Sigmoid colon (tissue), 7 donors: ENCODE measurements around the gene MAGEB4. TPM values are rescaled to one million over a fixed set of nuclear protein-coding genes. Genes with fewer than 3 reads are reported as not detected.

Source experiments
- DNase-seq: peaks from one replicate; pipeline ENCODE4 v3.0.0-alpha.2; 2019
- H3K27ac ChIP-seq, 4 donors: fragments of 200-600 bp; sonication (generic); one replicate each; pipeline ENCODE4 v1.5.1; 2016 to 2019; ENCODE audit warnings: mild to moderate bottlenecking in 1 of 4
- H3K27me3 ChIP-seq, 3 donors: fragments of 200-600 bp; sonication (generic); one replicate each; pipeline ENCODE4 v1.5.1; 2019; ENCODE audit warnings: mild to moderate bottlenecking in 1 of 3
- H3K36me3 ChIP-seq, 4 donors: fragments of 200-600 bp; sonication (generic); one replicate each; pipeline ENCODE4 v1.5.1; 2016 to 2019
- H3K4me1 ChIP-seq, 4 donors: fragments of 200-600 bp; sonication (generic); one replicate each; pipeline ENCODE4 v1.5.1; 2017 to 2019
- H3K4me3 ChIP-seq, 4 donors: fragments of 200-600 bp; sonication (generic); one replicate each; pipeline ENCODE4 v1.5.1; 2017 to 2019; ENCODE audit warnings: mild to moderate bottlenecking in 2 of 4, moderate library complexity in 1 of 4
- H3K9me3 ChIP-seq, 4 donors: fragments of 200-600 bp in 3 of 4; sonication (generic) in 3 of 4; one replicate each; pipeline versions ENCODE4 v1.5.1 to v1.6.1; 2013 to 2019
- CTCF ChIP-seq, 4 experiments: fragments of 450-650 bp in 3 of 4; fragments of 200-600 bp in 1 of 4; IDR thresholded peaks; one replicate each; pipeline ENCODE4 v1.5.1; 2016 to 2019; ENCODE audit warnings: antibody characterized with exemption in 4 of 4, mild to moderate bottlenecking in 3 of 4, moderate library complexity in 2 of 4
- EP300 ChIP-seq, 4 donors: sonication (generic); formaldehyde crosslinking; IDR thresholded peaks; one replicate each; pipeline ENCODE4 v1.6.1; 2017; ENCODE audit warnings: antibody characterized with exemption in 4 of 4
- POLR2A ChIP-seq, 2 donors: fragments of 450-650 bp; IDR thresholded peaks; one replicate each; pipeline ENCODE4 v1.6.1; 2016; ENCODE audit warnings: antibody characterized with exemption in 2 of 2, mild to moderate bottlenecking in 2 of 2, moderate library complexity in 2 of 2
- POLR2AphosphoS5 ChIP-seq, 4 donors: sonication (generic); formaldehyde crosslinking; IDR thresholded peaks; one replicate each; pipeline ENCODE4 v1.6.1; 2017; ENCODE audit warnings: antibody characterized with exemption in 4 of 4
- whole genome bisulfite sequencing, 2 donors: extraction: QIAGEN DNeasy Blood & Tissue Kit; methylation state at CpG; one replicate each; pipeline ENCODE4 v1.1.7; 2013; 5-methylcytosine and 5-hydroxymethylcytosine counted together
- intact Hi-C: fragments of 100-400 bp; cut with DNase I; formaldehyde crosslinking; loops from one replicate; pipeline ENCODE4 v1.15.1; 2023
- polyA plus RNA-seq, 3 donors: library from polyadenylated mRNA; stranded (reverse); fragments of 200-250 nt; gene quantifications; one replicate each; pipeline ENCODE4 v1.2.3, GENCODE V29; 2013
- total RNA-seq, 4 donors: library from RNA; depleted of rRNA; stranded (reverse); fragments of >200 nt; gene quantifications; one replicate each; pipeline ENCODE4 v1.1.0, GENCODE V29; 2016
- donor health status: healthy with polysubstance abuse.
- donor health status: Bipolar disorder and iron deficiency.
- donor health status: healthy.

The MAGEB4 gene
- total and polyA plus RNA-seq, 7 donors: not detected

- no peaks in the 10 kb centered on the region for H3K9me3 ChIP-seq
- no peak for TF ChIP-seq EP300 (IDR thresholded peaks at IDR 0.05)
- no peak for TF ChIP-seq POLR2A (IDR thresholded peaks at IDR 0.05)
- TF ChIP-seq CTCF (IDR thresholded peaks at IDR 0.05): no peak
- TF ChIP-seq POLR2AphosphoS5 (IDR thresholded peaks at IDR 0.05): no peak
- no peaks in the 10 kb centered on the region for H3K27me3 ChIP-seq
- intact Hi-C loops: no loop called here
- no peak for DNase-seq
- no peak within 1 kb of the TSS for H3K27ac ChIP-seq
- H3K4me1 ChIP-seq: no peaks in the 10 kb centered on the region
- no peak within 1 kb of the TSS for H3K4me3 ChIP-seq
- WGBS, 2 donors: 83% methylated on average over 4 of the region's 4 CpGs
- no peaks in the 10 kb centered on the region for H3K36me3 ChIP-seq
These were observed 11.4 kb upstream of the MAGEB4 start, which contains the start of gene MAGEB3 for GRCh38 chrX:30230395-30230794. MAGEB3 (plus strand) TSS chrX:30230657; CDS start chrX:30235925, 5,268 bp downstream.

GRCh38 chrX:30246769-30247489, 5.1 kb downstream of the MAGEB4 start, which contains the start of gene MAGEB1:
MAGEB1 (plus strand) TSS chrX:30247146; CDS start chrX:30250494, 3,348 bp downstream.
- DNase-seq: no peak
- Histone ChIP-seq H3K4me3 (no peak within 1 kb of the TSS), H3K36me3 (no peaks in the 10 kb centered on the region), H3K9me3 (no peaks in the 10 kb centered on the region), H3K4me1 (no peaks in the 10 kb centered on the region), H3K27me3 (no peaks in the 10 kb centered on the region), H3K27ac (no peak within 1 kb of the TSS)
- no peak for TF ChIP-seq CTCF (IDR thresholded peaks at IDR 0.05)
- no peak for TF ChIP-seq POLR2A (IDR thresholded peaks at IDR 0.05)
- no peak for TF ChIP-seq POLR2AphosphoS5 (IDR thresholded peaks at IDR 0.05)
- no peak for TF ChIP-seq EP300 (IDR thresholded peaks at IDR 0.05)
- WGBS, 2 donors: 91 to 92% methylated on average over 38 of the region's 38 CpGs
- intact Hi-C loops: no loop called here

- H3K36me3 ChIP-seq: no peaks in the 10 kb centered on the region
- intact Hi-C loops: no loop called here
- WGBS, 2 donors: 74 to 87% methylated on average over 4 of the region's 4 CpGs
- H3K27ac ChIP-seq: no peak overlapping the region
- DNase-seq: no peak
- H3K9me3 ChIP-seq: no peaks in the 10 kb centered on the region
- no peak for TF ChIP-seq CTCF (IDR thresholded peaks at IDR 0.05)
- H3K4me3 ChIP-seq: no peak overlapping the region
- H3K27me3 ChIP-seq: no peaks in the 10 kb centered on the region
- H3K4me1 ChIP-seq: no peaks in the 10 kb centered on the region
These were observed 7.1 kb downstream of the MAGEB4 start for GRCh38 chrX:30248854-30249253.

GRCh38 chrX:30253257-30253656, 11.5 kb downstream of the MAGEB4 start:
- H3K27ac ChIP-seq: no peak overlapping the region
- no peaks in the 10 kb centered on the region for H3K4me1 ChIP-seq
- H3K4me3 ChIP-seq: no peak overlapping the region
- no peaks in the 10 kb centered on the region for H3K27me3 ChIP-seq
- WGBS, 2 donors: 96 to 100% methylated on average over 1 of the region's 1 CpG
- no peak for DNase-seq
- no peak for TF ChIP-seq EP300 (IDR thresholded peaks at IDR 0.05)
- TF ChIP-seq POLR2AphosphoS5 (IDR thresholded peaks at IDR 0.05): no peak
- no peak for TF ChIP-seq POLR2A (IDR thresholded peaks at IDR 0.05)
- no peak for TF ChIP-seq CTCF (IDR thresholded peaks at IDR 0.05)
- intact Hi-C loops: no loop called here
- H3K9me3 ChIP-seq: no peaks in the 10 kb centered on the region
- H3K36me3 ChIP-seq: no peaks in the 10 kb centered on the region

GRCh38 chrX:30259927-30260326, 18.1 kb downstream of the MAGEB4 start:
- no peak for DNase-seq
- H3K4me3 ChIP-seq: no peak overlapping the region
- TF ChIP-seq EP300 (IDR thresholded peaks at IDR 0.05) (no peak), CTCF (IDR thresholded peaks at IDR 0.05) (no peak), POLR2A (IDR thresholded peaks at IDR 0.05) (no peak), POLR2AphosphoS5 (IDR thresholded peaks at IDR 0.05) (no peak)
- no peaks in the 10 kb centered on the region for H3K9me3 ChIP-seq
- 50 to 82% methylated on average over 2 of the region's 2 CpGs for WGBS, 2 donors
- intact Hi-C loops: no loop called here
- H3K27ac ChIP-seq: no peak overlapping the region
- no peaks in the 10 kb centered on the region for H3K4me1 ChIP-seq
- H3K36me3 ChIP-seq: no peaks in the 10 kb centered on the region
- no peaks in the 10 kb centered on the region for H3K27me3 ChIP-seq
